H1 (cell line): ENCODE measurements around the gene DLG1. TPM values are rescaled to one million over a fixed set of nuclear protein-coding genes. Genes with fewer than 3 reads are reported as not detected.

ENCODE experiments used
- CTCF ChIA-PET: fragments of 300-600 bp; sonication (Branson Sonifier 250); formaldehyde crosslinking; loops from one replicate; lab custom pipeline; 2021; ENCODE audit not compliant: partially characterized antibody; lab: Charles Lee
- POLR2A ChIA-PET: fragments of 300-600 bp; sonication (Branson Sonifier 250); formaldehyde crosslinking; loops from one replicate; lab custom pipeline; 2021; ENCODE audit warnings: inconsistent platforms; ENCODE audit not compliant: partially characterized antibody; lab: Charles Lee
- DNase-seq, 2 experiments: peaks; one replicate each; pipeline versions ENCODE4 v3.0.0 to v3.0.0-alpha.2; 2010 to 2022; ENCODE audit warnings: low spot score in 2 of 2, low read depth in 1 of 2, mixed read lengths in 1 of 2
- FAIRE-seq: peaks from 2 replicates; lab custom pipeline; 2011; peaks lifted over from hg19 to GRCh38; lab: Jason Lieb, UNC
- H2AFZ ChIP-seq: 2 replicates; pipeline ENCODE4 v1.8.1; 2012; ENCODE audit warnings: low read length, inconsistent platforms
- H2AK5ac ChIP-seq: 2 replicates; pipeline ENCODE4 v1.6.1; 2013; ENCODE audit warnings: low read depth, low read length
- H2BK120ac ChIP-seq: replicated peaks from 2 replicates; pipeline ENCODE3; 2013; ENCODE audit warnings: low read depth, low read length, inconsistent platforms
- H2BK12ac ChIP-seq: 2 replicates; pipeline ENCODE4 v1.6.1; 2013; ENCODE audit warnings: low read depth, low read length
- H2BK15ac ChIP-seq: 2 replicates; pipeline ENCODE4 v1.6.1; 2013; ENCODE audit warnings: low read length
- H2BK20ac ChIP-seq: 2 replicates; pipeline ENCODE4 v1.6.1; 2013; ENCODE audit warnings: low read length
- H2BK5ac ChIP-seq: 2 replicates; pipeline ENCODE4 v1.6.1; 2013; ENCODE audit warnings: low read depth, low read length
- H3K14ac ChIP-seq: 2 replicates; pipeline ENCODE4 v1.6.1; 2013; ENCODE audit warnings: inconsistent platforms; ENCODE audit not compliant: insufficient read length
- H3K18ac ChIP-seq: 2 replicates; pipeline ENCODE4 v1.6.1; 2013; ENCODE audit warnings: low read length; ENCODE audit errors: extremely low read depth
- H3K23ac ChIP-seq: 2 replicates; pipeline ENCODE4 v1.6.1; 2013; ENCODE audit warnings: inconsistent platforms; ENCODE audit not compliant: insufficient read length
- H3K23me2 ChIP-seq: 2 replicates; pipeline ENCODE4 v1.6.1; 2013; ENCODE audit warnings: low read depth, low read length
- H3K27ac ChIP-seq: 2 replicates; pipeline ENCODE4 v1.6.1; 2011; ENCODE audit warnings: low read depth, low read length, inconsistent platforms
- H3K27me3 ChIP-seq, 4 experiments: replicated peaks in 1 of 4; 1 replicate in 1 of 4; 2 replicates in 3 of 4; pipeline versions ENCODE4 v1.6.1 to v1.8.1; 2011 to 2013; ENCODE audit warnings: low read length in 3 of 4, mild to moderate bottlenecking in 3 of 4, inconsistent platforms in 2 of 4, mixed read lengths in 2 of 4, moderate library complexity in 1 of 4; ENCODE audit not compliant: control insufficient read depth in 3 of 4, insufficient read depth in 3 of 4; ENCODE audit errors: extremely low read depth in 1 of 4
- H3K36me3 ChIP-seq, 4 experiments: 2 replicates each; pipeline versions ENCODE4 v1.6.1 to v1.8.1; 2011 to 2013; ENCODE audit warnings: mild to moderate bottlenecking in 4 of 4, low read length in 3 of 4, moderate library complexity in 2 of 4, control low read depth in 1 of 4, inconsistent platforms in 1 of 4; ENCODE audit not compliant: insufficient read depth in 4 of 4, control insufficient read depth in 2 of 4
- H3K4ac ChIP-seq: replicated peaks from 2 replicates; pipeline ENCODE3; 2013; ENCODE audit warnings: low read length, low read depth, mixed read lengths, inconsistent platforms; ENCODE audit not compliant: insufficient read length
- H3K4me1 ChIP-seq, 4 experiments: replicated peaks in 1 of 4; 1 replicate in 1 of 4; 2 replicates in 3 of 4; pipeline versions ENCODE4 v1.6.1 to v1.8.1; 2011 to 2013; ENCODE audit warnings: low read length in 3 of 4, inconsistent platforms in 2 of 4, mixed read lengths in 1 of 4; ENCODE audit not compliant: insufficient read depth in 4 of 4, control insufficient read depth in 3 of 4
- H3K4me2 ChIP-seq, 2 experiments: 2 replicates each; pipeline versions ENCODE4 v1.6.1 to v1.8.1; 2011 to 2013; ENCODE audit warnings: low read depth in 2 of 2, low read length in 2 of 2, control low read depth in 1 of 2, inconsistent platforms in 1 of 2, mild to moderate bottlenecking in 1 of 2; ENCODE audit not compliant: insufficient read depth in 1 of 2
- H3K4me3 ChIP-seq, 4 experiments: fragments of 200-600, 300-600 bp in 1 of 4; sonication (generic), shearing (Covaris generic), sonication (Bioruptor Twin) in 1 of 4; 2 replicates each; pipeline versions ENCODE4 v1.5.1 to v1.8.1; 2011 to 2016; ENCODE audit warnings: low read length in 4 of 4, low read depth in 3 of 4, control low read depth in 2 of 4, inconsistent platforms in 2 of 4, mild to moderate bottlenecking in 2 of 4, mixed read lengths in 1 of 4, moderate library complexity in 1 of 4; ENCODE audit not compliant: insufficient read depth in 2 of 4; ENCODE audit errors: extremely low read depth in 1 of 4
- H3K56ac ChIP-seq: replicated peaks from 2 replicates; pipeline ENCODE3; 2013; ENCODE audit warnings: low read depth, mild to moderate bottlenecking, mixed read lengths, low read length, inconsistent platforms; ENCODE audit not compliant: insufficient read length
- H3K79me1 ChIP-seq: 2 replicates; pipeline ENCODE4 v1.6.1; 2013; ENCODE audit warnings: low read depth, low read length, control low read depth
- H3K79me2 ChIP-seq, 2 experiments: 2 replicates each; pipeline versions ENCODE4 v1.6.1 to v1.8.1; 2012 to 2013; ENCODE audit warnings: low read length in 2 of 2, mild to moderate bottlenecking in 2 of 2, inconsistent platforms in 1 of 2; ENCODE audit not compliant: insufficient read depth in 2 of 2, control insufficient read depth in 1 of 2
- H3K9ac ChIP-seq, 4 experiments: replicated peaks in 1 of 4; 1 replicate in 1 of 4; 2 replicates in 3 of 4; pipeline versions ENCODE4 v1.6.1 to v1.8.1; 2011 to 2013; ENCODE audit warnings: low read depth in 3 of 4, low read length in 3 of 4, control low read depth in 2 of 4, mild to moderate bottlenecking in 2 of 4, moderate library complexity in 2 of 4, inconsistent platforms in 1 of 4; ENCODE audit errors: extremely low read depth in 1 of 4
- H3K9me3 ChIP-seq, 2 experiments: 2 replicates each; pipeline versions ENCODE4 v1.6.1 to v1.8.1; 2012 to 2013; ENCODE audit warnings: mild to moderate bottlenecking in 2 of 2, moderate library complexity in 2 of 2, control low read depth in 1 of 2, inconsistent platforms in 1 of 2, low read depth in 1 of 2, low read length in 1 of 2, mixed read lengths in 1 of 2; ENCODE audit not compliant: insufficient read depth in 2 of 2
- H4K20me1 ChIP-seq, 2 experiments: replicated peaks in 1 of 2; 2 replicates each; pipeline versions ENCODE3 to v1.8.1; 2011 to 2013; ENCODE audit warnings: inconsistent platforms in 2 of 2, low read length in 2 of 2, mild to moderate bottlenecking in 1 of 2; ENCODE audit not compliant: insufficient read depth in 2 of 2, control insufficient read depth in 1 of 2
- H4K5ac ChIP-seq: 2 replicates; pipeline ENCODE4 v1.6.1; 2013; ENCODE audit warnings: low read length, low read depth, mixed read lengths, inconsistent platforms; ENCODE audit not compliant: insufficient read length
- H4K8ac ChIP-seq: 2 replicates; pipeline ENCODE4 v1.8.0; 2013; ENCODE audit warnings: mild to moderate bottlenecking, moderate library complexity, low read length, inconsistent platforms; ENCODE audit not compliant: insufficient read depth; ENCODE audit errors: extremely low read depth
- H4K91ac ChIP-seq: replicated peaks from 2 replicates; pipeline ENCODE3; 2013; ENCODE audit warnings: low read length, mixed read lengths, inconsistent platforms; ENCODE audit not compliant: insufficient read length
- CEBPB ChIP-seq: IDR thresholded peaks from 2 replicates; pipeline ENCODE4 v1.6.1; 2012; ENCODE audit warnings: low read depth, low read length
- YY1 ChIP-seq: IDR thresholded peaks from 2 replicates; pipeline ENCODE4 v1.6.1; 2011; ENCODE audit warnings: low read depth, mild to moderate bottlenecking, low read length
- WGBS, 2 experiments: shearing (Covaris generic) in 1 of 2; methylation state at CpG; one replicate each; pipeline versions ENCODE4 v1.1.6 to v1.1.7; 2013 to 2015; ENCODE audit warnings: low lambda C conversion rate in 2 of 2, mixed read lengths in 2 of 2, inconsistent platforms in 1 of 2, low coverage in 1 of 2, missing lambda C conversion rate in 1 of 2; ENCODE audit not compliant: insufficient replicate concordance in 2 of 2, insufficient coverage in 1 of 2, insufficient read length in 1 of 2; ENCODE audit errors: extremely low coverage in 1 of 2, missing lambda C conversion rate in 1 of 2; 5-methylcytosine and 5-hydroxymethylcytosine counted together
- polyA plus RNA-seq, 7 experiments: library from polyadenylated mRNA; depleted of rRNA in 3 of 7; stranded (reverse) in 5 of 7; unstranded in 2 of 7; fragments of >200 nt in 5 of 7; fragments of 200-250 nt in 2 of 7; gene quantifications; 1 replicate in 5 of 7; 2 replicates in 1 of 7; 4 replicates in 1 of 7; pipeline versions ENCODE4 v1.2.1 to v1.2.3, GENCODE V29; 2011 to 2013; ENCODE audit warnings: missing spikeins in 2 of 7, mixed read lengths in 2 of 7
- total RNA-seq: library from RNA; stranded (reverse); fragmentation: NEBNext Ultra II Directional; extraction: Animal tissue kit (Norgen Biotek cat#: 25700); gene quantifications from 2 replicates; pipeline ENCODE4 v1.2.1, GENCODE V29; 2021

Gene DLG1
- total and polyA plus RNA-seq, 2 of the 8 experiments (the other 6 are each of a cell fraction or from before 2014, with no cell fraction given): 13.4 to 78.8 TPM

DNA sequence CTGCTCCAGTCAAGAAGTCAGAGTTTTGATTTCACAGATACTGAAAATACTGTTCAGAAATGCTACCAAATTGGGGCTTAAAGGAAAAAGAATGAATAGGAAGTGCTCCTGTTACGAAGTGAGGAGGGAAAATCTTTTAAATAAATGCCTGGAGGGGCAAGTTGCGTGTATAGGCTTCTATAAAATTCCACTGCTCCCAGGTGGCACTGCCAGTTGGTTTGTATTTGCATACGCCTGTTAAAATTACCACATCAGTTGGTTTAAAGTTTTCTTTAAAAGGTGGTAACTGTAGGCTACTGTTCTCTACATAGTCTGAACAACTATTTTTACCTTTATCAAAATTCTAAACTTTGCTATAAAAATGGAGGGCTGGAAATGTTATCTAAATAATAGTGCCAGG, 123.5 kb downstream of the DLG1 start:
- Histone ChIP-seq H2BK120ac (no peak overlapping the region), H3K18ac (no peak overlapping the region), H3K27ac (no peak overlapping the region), H2BK15ac (no peak overlapping the region), H3K4me3 (no peak overlapping the region), H3K23ac (no peak overlapping the region), H2BK12ac (no peak overlapping the region), H2BK5ac (no peak overlapping the region), H3K4ac (no peak overlapping the region), H3K4me1 (peaks cover 0 to 5% (median 2%) of the 10 kb centered on the region in 4 experiments; a peak in 2 of 7 replicates), H3K9ac (no peak overlapping the region), H4K91ac (no peak overlapping the region), H3K36me3 (no peaks in the 10 kb centered on the region), H2AK5ac (no peak overlapping the region), H3K79me2 (peaks cover 0 to 19% of the 10 kb centered on the region in 2 experiments; a peak in 2 of 4 replicates), H2AFZ (no peak overlapping the region), H3K79me1 (no peaks in the 10 kb centered on the region), H3K23me2 (no peaks in the 10 kb centered on the region), H4K20me1 (peaks cover 0 to 5% of the 10 kb centered on the region in 2 experiments), H3K27me3 (no peaks in the 10 kb centered on the region), H4K8ac (no peak overlapping the region), H3K4me2 (peak overlapping the region in 1 of 2 experiments; percentile 7; a peak in 1 of 4 replicates), H3K9me3 (no peaks in the 10 kb centered on the region), H3K56ac (no peak overlapping the region), H3K14ac (no peak overlapping the region), H2BK20ac (no peak overlapping the region), H4K5ac (no peak overlapping the region)
- ChIA-PET CTCF (no interaction called here), POLR2A (no interaction called here)
- WGBS, 2 experiments: 42% methylated on average over 3 of the region's 3 CpGs; no CpG with 5 or more reads in 1 of the 2 experiments
- DNase-seq (no peak), FAIRE-seq (no peak)
- TF ChIP-seq CEBPB (no peak), YY1 (no peak)
